Activated CD8-positive, alpha-beta memory T cell treated with anti-CD3 and anti-CD28 coated beads for 36 hours (primary cell): ENCODE measurements around the gene TMEM87B. TPM values are rescaled to one million over a fixed set of nuclear protein-coding genes. Genes with fewer than 3 reads are reported as not detected.

ENCODE experiments used
- CTCF ChIA-PET: fragments of 350-600 bp; sonication (Branson Sonifier 250); formaldehyde crosslinking; loops from one replicate; lab custom pipeline; 2021; ENCODE audit warnings: antibody characterized with exemption; lab: Charles Lee
- POLR2A ChIA-PET: fragments of 350-600 bp; sonication (Branson Sonifier 250); formaldehyde crosslinking; loops from one replicate; lab custom pipeline; 2021; ENCODE audit warnings: antibody characterized with exemption; lab: Charles Lee
- total RNA-seq, 2 experiments: library from RNA; stranded (reverse); gene quantifications; one replicate each; pipeline ENCODE4 v1.2.3, GENCODE V29; 2021

Gene TMEM87B
- total RNA-seq, 2 experiments from 2014 or later: 14.8 to 16.0 TPM

- POLR2A ChIA-PET: no interaction called here
- CTCF ChIA-PET: no interaction called here
Observed at GRCh38 chr2:112140205-112140802, 85.2 kb downstream of the TMEM87B start.

GRCh38 chr2:112140899-112141625 lies 86.0 kb downstream of the TMEM87B start:
- ChIA-PET CTCF (no interaction called here), POLR2A (no interaction called here)

GRCh38 chr2:112141626-112142007 lies 86.5 kb downstream of the TMEM87B start:
- ChIA-PET CTCF (no interaction called here), POLR2A (no interaction called here)

- CTCF ChIA-PET: no interaction called here
Observed at GRCh38 chr2:112142525-112143078, 87.5 kb downstream of the TMEM87B start.

GRCh38 chr2:112143150-112143549 lies 88.1 kb downstream of the TMEM87B start:
- ChIA-PET CTCF (no interaction called here), POLR2A (no interaction called here)

More at GRCh38 chr2:112142525-112143078, 87.5 kb downstream of the TMEM87B start:
- POLR2A ChIA-PET: no interaction called here

- CTCF ChIA-PET: no interaction called here
- POLR2A ChIA-PET: no interaction called here
Observed at GRCh38 chr2:112144966-112145365, 89.9 kb downstream of the TMEM87B start.

GRCh38 chr2:112147382-112148168 lies 92.5 kb downstream of the TMEM87B start:
- ChIA-PET POLR2A (interaction anchor here (0.6 kb wide), 1 partner anchor 115 kb away, joined by 7 read pairs; no protein-coding TSS in a partner anchor), CTCF (no interaction called here)

GRCh38 chr2:112148477-112148876 lies 93.4 kb downstream of the TMEM87B start:
- CTCF ChIA-PET: no interaction called here
- POLR2A ChIA-PET: interaction anchor here (0.6 kb wide), 1 partner anchor 116 kb away, joined by 7 read pairs; no protein-coding TSS in a partner anchor

- POLR2A ChIA-PET: no interaction called here
Observed at GRCh38 chr2:112149194-112149593, 94.1 kb downstream of the TMEM87B start.

GRCh38 chr2:112149866-112150435 lies 94.9 kb downstream of the TMEM87B start:
- CTCF ChIA-PET: no interaction called here
- POLR2A ChIA-PET: no interaction called here

More at GRCh38 chr2:112149194-112149593, 94.1 kb downstream of the TMEM87B start:
- CTCF ChIA-PET: no interaction called here

GRCh38 chr2:112150447-112150846 lies 95.4 kb downstream of the TMEM87B start:
- ChIA-PET POLR2A (no interaction called here), CTCF (no interaction called here)

GRCh38 chr2:112150851-112151250 lies 95.8 kb downstream of the TMEM87B start:
- POLR2A ChIA-PET: no interaction called here
- CTCF ChIA-PET: no interaction called here

- POLR2A ChIA-PET: no interaction called here
Observed at GRCh38 chr2:112151271-112151670, 96.2 kb downstream of the TMEM87B start.

GRCh38 chr2:112151701-112152440 lies 96.8 kb downstream of the TMEM87B start:
- ChIA-PET CTCF (no interaction called here), POLR2A (no interaction called here)

More at GRCh38 chr2:112151271-112151670, 96.2 kb downstream of the TMEM87B start:
- CTCF ChIA-PET: no interaction called here

GRCh38 chr2:112152476-112153178 lies 97.6 kb downstream of the TMEM87B start:
- ChIA-PET POLR2A (no interaction called here), CTCF (no interaction called here)

GRCh38 chr2:112153179-112153490 lies 98.1 kb downstream of the TMEM87B start:
- POLR2A ChIA-PET: no interaction called here
- CTCF ChIA-PET: interaction anchor here (1.0 kb wide), 1 partner anchor 106 kb away, joined by 3 read pairs; no protein-coding TSS in a partner anchor

GRCh38 chr2:112153501-112153900 lies 98.4 kb downstream of the TMEM87B start:
- POLR2A ChIA-PET: no interaction called here
- CTCF ChIA-PET: interaction anchor here (1.0 kb wide), 1 partner anchor 106 kb away, joined by 3 read pairs; no protein-coding TSS in a partner anchor
